ENCODE measurements around the gene PCDHGA1. TPM values are rescaled to one million over a fixed set of nuclear protein-coding genes. Genes with fewer than 3 reads are reported as not detected.

Gene PCDHGA1
- total and polyA plus RNA-seq, 2 of the 4 experiments (the other 2 are of a cell fraction) = 0.90 to 0.92 TPM

DNA sequence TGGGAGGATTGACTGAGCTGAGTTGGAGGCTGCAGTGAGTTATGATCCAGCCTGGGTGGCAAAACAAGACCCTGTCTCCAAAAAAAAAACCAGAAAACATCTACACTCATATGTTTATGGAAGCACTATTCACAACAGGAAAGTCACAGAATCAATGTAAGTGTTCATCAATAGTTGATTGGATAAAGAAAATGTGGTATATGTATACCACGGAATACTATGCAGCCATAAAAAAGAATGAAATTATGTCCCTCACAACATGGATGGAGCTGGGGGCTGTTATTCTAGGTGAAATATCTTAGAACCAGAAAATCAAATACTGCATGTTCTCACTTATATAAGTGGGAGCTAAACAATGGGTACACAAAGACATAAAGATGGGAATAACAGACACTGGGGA lies 23.7 kb upstream of the PCDHGA1 start:
- H3K4me1 ChIP-seq (ENCODE audit: control insufficient read depth, insufficient read depth, low read length) = no peaks in the 10 kb centered on the region
- H3K18ac ChIP-seq (ENCODE audit: low read depth, low read length) = no peak overlapping the region
- DNase-seq (no peak), ATAC-seq (ENCODE audit: low read depth) (no peak)
- H4K5ac ChIP-seq (ENCODE audit: low read depth, low read length) = no peak overlapping the region
- no peaks in the 10 kb centered on the region for H4K20me1 ChIP-seq (ENCODE audit: insufficient read depth, low read length)
- no peak overlapping the region for H4K8ac ChIP-seq (ENCODE audit: low read depth in 2 of 2, low read length in 2 of 2)
- no peak overlapping the region for H3K9ac ChIP-seq (ENCODE audit: low read depth, low read length)
- no peak overlapping the region for H3K56ac ChIP-seq (ENCODE audit: extremely low read depth, insufficient read depth, low read length)
- H2AK5ac ChIP-seq (ENCODE audit: low read depth, low read length) = no peak overlapping the region
- no peaks in the 10 kb centered on the region for H3K9me1 ChIP-seq (ENCODE audit: insufficient read depth, low read length)
- no TSS peak for BruUV-seq (replicated peaks)
- no peak overlapping the region for H3K4me3 ChIP-seq (ENCODE audit: insufficient read depth, low read depth, low read length)
- intact Hi-C loops (cut with micrococcal nuclease) = no loop called here
- H3K9me3 ChIP-seq (ENCODE audit: control insufficient read depth, insufficient read depth, low read length) = peaks cover 47% of the 10 kb centered on the region
- POLR2A ChIA-PET (ENCODE audit: unreplicated experiment) = no interaction called here
- no peak overlapping the region for H2BK15ac ChIP-seq (ENCODE audit: low read depth, low read length)
- no peak overlapping the region for H2AK9ac ChIP-seq (replicated peaks; ENCODE audit: low read depth, low read length, poor library complexity)
- H3K14ac ChIP-seq (replicated peaks; ENCODE audit: low read depth, low read length) = no peak overlapping the region
- H2AFZ ChIP-seq (replicated peaks; ENCODE audit: low read length, poor library complexity) = no peak overlapping the region
- no peak for TF ChIP-seq RAD21 (IDR thresholded peaks at IDR 0.05; ENCODE audit: low read length)
- TF ChIP-seq, protein P1, sequence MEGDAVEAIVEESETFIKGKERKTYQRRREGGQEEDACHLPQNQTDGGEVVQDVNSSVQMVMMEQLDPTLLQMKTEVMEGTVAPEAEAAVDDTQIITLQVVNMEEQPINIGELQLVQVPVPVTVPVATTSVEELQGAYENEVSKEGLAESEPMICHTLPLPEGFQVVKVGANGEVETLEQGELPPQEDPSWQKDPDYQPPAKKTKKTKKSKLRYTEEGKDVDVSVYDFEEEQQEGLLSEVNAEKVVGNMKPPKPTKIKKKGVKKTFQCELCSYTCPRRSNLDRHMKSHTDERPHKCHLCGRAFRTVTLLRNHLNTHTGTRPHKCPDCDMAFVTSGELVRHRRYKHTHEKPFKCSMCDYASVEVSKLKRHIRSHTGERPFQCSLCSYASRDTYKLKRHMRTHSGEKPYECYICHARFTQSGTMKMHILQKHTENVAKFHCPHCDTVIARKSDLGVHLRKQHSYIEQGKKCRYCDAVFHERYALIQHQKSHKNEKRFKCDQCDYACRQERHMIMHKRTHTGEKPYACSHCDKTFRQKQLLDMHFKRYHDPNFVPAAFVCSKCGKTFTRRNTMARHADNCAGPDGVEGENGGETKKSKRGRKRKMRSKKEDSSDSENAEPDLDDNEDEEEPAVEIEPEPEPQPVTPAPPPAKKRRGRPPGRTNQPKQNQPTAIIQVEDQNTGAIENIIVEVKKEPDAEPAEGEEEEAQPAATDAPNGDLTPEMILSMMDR (conservative IDR thresholded peaks at IDR 0.05; ENCODE audit: low read depth, low read length) = no peak
- TF ChIP-seq NFE2L2 (IDR thresholded peaks at IDR 0.05; ENCODE audit: low read depth, low read length) = no peak
- no peak for TF ChIP-seq CHD1 (IDR thresholded peaks at IDR 0.05; ENCODE audit: low read depth, low read length)
- no peak overlapping the region for H3K23ac ChIP-seq (ENCODE audit: low read depth, low read length)
- no peak overlapping the region for H2BK120ac ChIP-seq (ENCODE audit: low read depth, low read length)
- dilution Hi-C loops (cut with HindIII; ENCODE audit: low sequenced_read_pairs, unreplicated experiment) = no loop called here
- H4K91ac ChIP-seq (ENCODE audit: insufficient read depth, low read depth, low read length) = no peak overlapping the region
- no peak overlapping the region for H3K27ac ChIP-seq (ENCODE audit: insufficient read depth, low read length)
- no peaks in the 10 kb centered on the region for H3K36me3 ChIP-seq (ENCODE audit: control insufficient read depth, insufficient read depth, low read length)
- H3K27me3 ChIP-seq (ENCODE audit: control insufficient read depth, insufficient read depth, low read length) = no peaks in the 10 kb centered on the region
- no peaks in the 10 kb centered on the region for H3K79me1 ChIP-seq (ENCODE audit: low read depth in 1 of 2, low read length in 2 of 2)
- in situ Hi-C loops (cut with MboI; ENCODE audit: low sequenced_read_pairs) = no loop called here
- CTCF ChIA-PET = interaction anchor here (0.6 kb wide), 1 partner anchor 24 kb away, joined by 3 read pairs; the partner anchor contains the start of gene PCDHGA1
- no peak overlapping the region for H3K4me2 ChIP-seq (ENCODE audit: low read depth, low read length)
- WGBS, 2 experiments (ENCODE audit: extremely low coverage in 2 of 2, insufficient read length in 1 of 2) = no CpG with 5 or more reads among the region's 1 CpG
- H3K4ac ChIP-seq (ENCODE audit: low read depth, low read length) = no peak overlapping the region
- H2BK20ac ChIP-seq (ENCODE audit: low read depth, low read length) = no peak overlapping the region
- H2BK5ac ChIP-seq (ENCODE audit: low read depth, low read length, poor library complexity, severe bottlenecking) = no peak overlapping the region
